Epithelial cell of proximal tubule (primary cell): ENCODE results near the gene MRPL18. TPM values are rescaled to one million over a fixed set of nuclear protein-coding genes. Genes with fewer than 3 reads are reported as not detected.

Source experiments
- DNase-seq: peaks from one replicate; pipeline ENCODE4 v3.0.0-alpha.2; 2011; ENCODE audit warnings: low read depth
- H3K4me3 ChIP-seq: 2 replicates; pipeline ENCODE4 v1.5.1; 2011; ENCODE audit warnings: low read depth, mild to moderate bottlenecking, low read length
- CTCF ChIP-seq: conservative IDR thresholded peaks from 2 replicates; pipeline ENCODE4 v1.5.1; 2012; ENCODE audit warnings: low read depth, mild to moderate bottlenecking, low read length
- total RNA-seq: library from RNA; depleted of rRNA; stranded (reverse); fragments of >200 nt; gene quantifications from 2 replicates; pipeline ENCODE4 v1.2.3, GENCODE V29; 2015

MRPL18 gene
- total RNA-seq, 1 donor from 2014 or later = 183 TPM

GRCh38 chr6:159832946-159833345 is 42.7 kb downstream of the MRPL18 start:
- DNase-seq = no peak
- no peak overlapping the region for H3K4me3 ChIP-seq
- no peak for TF ChIP-seq CTCF

GRCh38 chr6:159833556-159833955 is 43.3 kb downstream of the MRPL18 start:
- DNase-seq = no peak
- TF ChIP-seq CTCF = no peak
- no peak overlapping the region for H3K4me3 ChIP-seq

- no peak for TF ChIP-seq CTCF
- no peak overlapping the region for H3K4me3 ChIP-seq
- DNase-seq = no peak
Observed at GRCh38 chr6:159833997-159834603, 43.8 kb downstream of the MRPL18 start.

GRCh38 chr6:159836718-159837490 is 46.6 kb downstream of the MRPL18 start:
- H3K4me3 ChIP-seq = no peak overlapping the region
- no peak for TF ChIP-seq CTCF
- DNase-seq = no peak

GRCh38 chr6:159837511-159837910 is 47.2 kb downstream of the MRPL18 start:
- H3K4me3 ChIP-seq = no peak overlapping the region
- TF ChIP-seq CTCF = no peak
- DNase-seq = no peak

- no peak overlapping the region for H3K4me3 ChIP-seq
- no peak for DNase-seq
- TF ChIP-seq CTCF = no peak
Observed at GRCh38 chr6:159838020-159838744, 47.9 kb downstream of the MRPL18 start.
